Right atrium auricular region (tissue), 2 donors: ENCODE results near the gene PPP5C. TPM values are rescaled to one million over a fixed set of nuclear protein-coding genes. Genes with fewer than 3 reads are reported as not detected.
"Not testable (repeated sequence)": the region's sequence is repeated elsewhere in the genome, so short reads cannot be mapped to it uniquely, and the experiment has no call there.

ENCODE experiments used
- DNase-seq: peaks from one replicate; pipeline ENCODE4 v3.0.0-alpha.2; 2019; ENCODE audit warnings: low spot score
- H3K27ac ChIP-seq, 2 donors: fragments of 200-600 bp; sonication (generic); 1 replicate in 1 of 2; 2 replicates in 1 of 2; pipeline ENCODE4 v1.5.1; 2016 to 2019
- H3K27me3 ChIP-seq, 2 donors: fragments of 200-600 bp; sonication (generic); one replicate each; pipeline versions ENCODE4 v1.5.1 to v1.6.0; 2017 to 2019
- H3K36me3 ChIP-seq: fragments of 200-600 bp; sonication (generic); one replicate; pipeline ENCODE4 v1.5.1; 2016
- H3K4me1 ChIP-seq, 2 donors: fragments of 200-600 bp; sonication (generic); one replicate each; pipeline versions ENCODE4 v1.5.1 to v1.6.0; 2017 to 2019
- H3K4me3 ChIP-seq, 2 donors: fragments of 200-600 bp; sonication (generic); 1 replicate in 1 of 2; 2 replicates in 1 of 2; pipeline ENCODE4 v1.5.1; 2017 to 2019; ENCODE audit warnings: mild to moderate bottlenecking in 1 of 2, moderate library complexity in 1 of 2
- H3K9me3 ChIP-seq, 2 donors: fragments of 200-600 bp; sonication (generic); one replicate each; pipeline ENCODE4 v1.5.1; 2019
- CTCF ChIP-seq, 2 donors: fragments of 200-600 bp; sonication (generic); IDR thresholded peaks; one replicate each; pipeline ENCODE4 v1.5.1; 2019; ENCODE audit warnings: antibody characterized with exemption in 2 of 2
- total RNA-seq, 2 donors: library from RNA; depleted of rRNA; stranded (reverse); fragments of >200 nt; gene quantifications; one replicate each; pipeline ENCODE4 v1.1.0, GENCODE V29; 2016

The PPP5C gene
- total RNA-seq, 2 donors from 2014 or later = 59.1 to 84.3 TPM

- no peak for DNase-seq
- Histone ChIP-seq H3K9me3 (no peaks in the 10 kb centered on the region), H3K36me3 (peaks cover 85% of the 10 kb centered on the region), H3K4me1 (no peaks in the 10 kb centered on the region), H3K27me3 (no peaks in the 10 kb centered on the region), H3K4me3 (no peak overlapping the region), H3K27ac (no peak overlapping the region)
- no peak for TF ChIP-seq CTCF (IDR thresholded peaks at IDR 0.05)
These were observed 29.5 kb upstream of the PPP5C start for GRCh38 chr19:46317339-46317738.

- H3K27me3 ChIP-seq = no peaks in the 10 kb centered on the region
- no peak overlapping the region for H3K27ac ChIP-seq
- TF ChIP-seq CTCF (IDR thresholded peaks at IDR 0.05) = no peak
- H3K4me3 ChIP-seq = no peak overlapping the region
- no peaks in the 10 kb centered on the region for H3K4me1 ChIP-seq
- DNase-seq = no peak
- no peaks in the 10 kb centered on the region for H3K9me3 ChIP-seq
- peaks cover 98% of the 10 kb centered on the region for H3K36me3 ChIP-seq
These were observed 27.3 kb upstream of the PPP5C start for GRCh38 chr19:46319613-46320012.

GRCh38 chr19:46320559-46320958, 26.3 kb upstream of the PPP5C start:
- Histone ChIP-seq H3K27me3 (no peaks in the 10 kb centered on the region), H3K4me3 (no peak overlapping the region), H3K9me3 (no peaks in the 10 kb centered on the region), H3K4me1 (no peaks in the 10 kb centered on the region), H3K36me3 (peaks cover 97% of the 10 kb centered on the region), H3K27ac (no peak overlapping the region)
- TF ChIP-seq CTCF (IDR thresholded peaks at IDR 0.05) = no peak
- no peak for DNase-seq

GRCh38 chr19:46321653-46322052, 25.2 kb upstream of the PPP5C start:
- Histone ChIP-seq H3K36me3 (peaks cover 97% of the 10 kb centered on the region), H3K27ac (no peak overlapping the region)
- TF ChIP-seq CTCF (IDR thresholded peaks at IDR 0.05) = no peak

GRCh38 chr19:46323227-46323626, 23.7 kb upstream of the PPP5C start:
- H3K9me3 ChIP-seq = peaks cover 0 to 12% of the 10 kb centered on the region in 2 donors
- peaks cover 96% of the 10 kb centered on the region for H3K36me3 ChIP-seq
- not testable (repeated sequence) for H3K4me1 ChIP-seq, H3K27me3 ChIP-seq, DNase-seq, H3K27ac ChIP-seq, H3K4me3 ChIP-seq

More at GRCh38 chr19:46321653-46322052, 25.2 kb upstream of the PPP5C start:
- no peak for DNase-seq
- Histone ChIP-seq H3K4me3 (no peak overlapping the region), H3K27me3 (no peaks in the 10 kb centered on the region), H3K4me1 (no peaks in the 10 kb centered on the region), H3K9me3 (peaks cover 0 to 6% of the 10 kb centered on the region in 2 donors)

GRCh38 chr19:46324277-46324676, 22.6 kb upstream of the PPP5C start:
- H3K27ac ChIP-seq = no peak overlapping the region
- no peaks in the 10 kb centered on the region for H3K27me3 ChIP-seq
- H3K4me1 ChIP-seq = no peaks in the 10 kb centered on the region
- H3K36me3 ChIP-seq = peaks cover 98% of the 10 kb centered on the region
- no peak for DNase-seq
- no peak overlapping the region for H3K4me3 ChIP-seq
- TF ChIP-seq CTCF (IDR thresholded peaks at IDR 0.05) = no peak
- H3K9me3 ChIP-seq = peaks cover 0 to 12% of the 10 kb centered on the region in 2 donors
